Activated naive CD8-positive, alpha-beta T cell treated with anti-CD3 and anti-CD28 coated beads for 36 hours (primary cell): ENCODE measurements around the gene RBM26. TPM values are rescaled to one million over a fixed set of nuclear protein-coding genes. Genes with fewer than 3 reads are reported as not detected.

Experiments used
- DNase-seq: peaks from one replicate; pipeline ENCODE4 v3.0.0; 2021
- H3K27ac Mint-ChIP-seq: one replicate; pipeline ENCODE4 v1.8.0; 2022; ENCODE audit warnings: mild to moderate bottlenecking, moderate library complexity, mixed read lengths
- H3K27me3 Mint-ChIP-seq: one replicate; pipeline ENCODE4 v1.8.0; 2022; ENCODE audit warnings: mild to moderate bottlenecking, mixed read lengths
- H3K36me3 Mint-ChIP-seq: one replicate; pipeline ENCODE4 v1.8.0; 2021; ENCODE audit warnings: mild to moderate bottlenecking, mixed read lengths
- H3K4me1 Mint-ChIP-seq: one replicate; pipeline ENCODE4 v1.8.0; 2021; ENCODE audit warnings: mixed read lengths
- H3K4me3 Mint-ChIP-seq: one replicate; pipeline ENCODE4 v1.8.0; 2022; ENCODE audit warnings: mild to moderate bottlenecking, moderate library complexity, mixed read lengths
- H3K9me3 Mint-ChIP-seq: one replicate; pipeline ENCODE4 v1.8.0; 2022; ENCODE audit warnings: mixed read lengths
- total RNA-seq, 2 experiments: library from RNA; stranded (reverse); gene quantifications; one replicate each; pipeline ENCODE4 v1.2.3, GENCODE V29; 2021

The RBM26 gene
- total RNA-seq, 2 experiments from 2014 or later, result 60.0 to 60.7 TPM

DNA sequence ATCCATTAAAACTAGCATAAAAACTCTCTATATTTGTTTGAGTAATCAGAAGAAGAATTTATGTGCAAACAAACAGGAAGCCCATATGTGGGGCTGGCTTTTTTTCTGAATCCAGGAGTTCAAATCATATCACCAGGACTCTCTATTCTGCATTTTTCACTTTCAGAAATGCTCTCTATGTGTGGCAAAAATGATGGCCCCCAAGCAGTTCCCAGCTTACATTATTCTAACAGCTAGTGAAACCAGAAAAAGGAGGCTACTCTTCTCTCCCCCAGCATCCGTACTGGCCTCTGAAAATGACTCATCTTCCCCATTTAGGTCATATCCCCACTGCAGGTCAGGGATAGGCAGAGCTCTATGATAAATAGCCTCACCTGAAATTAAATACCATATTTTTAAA, 20.4 kb downstream of the RBM26 start:
- no peak overlapping the region for H3K4me3 Mint-ChIP-seq

DNA sequence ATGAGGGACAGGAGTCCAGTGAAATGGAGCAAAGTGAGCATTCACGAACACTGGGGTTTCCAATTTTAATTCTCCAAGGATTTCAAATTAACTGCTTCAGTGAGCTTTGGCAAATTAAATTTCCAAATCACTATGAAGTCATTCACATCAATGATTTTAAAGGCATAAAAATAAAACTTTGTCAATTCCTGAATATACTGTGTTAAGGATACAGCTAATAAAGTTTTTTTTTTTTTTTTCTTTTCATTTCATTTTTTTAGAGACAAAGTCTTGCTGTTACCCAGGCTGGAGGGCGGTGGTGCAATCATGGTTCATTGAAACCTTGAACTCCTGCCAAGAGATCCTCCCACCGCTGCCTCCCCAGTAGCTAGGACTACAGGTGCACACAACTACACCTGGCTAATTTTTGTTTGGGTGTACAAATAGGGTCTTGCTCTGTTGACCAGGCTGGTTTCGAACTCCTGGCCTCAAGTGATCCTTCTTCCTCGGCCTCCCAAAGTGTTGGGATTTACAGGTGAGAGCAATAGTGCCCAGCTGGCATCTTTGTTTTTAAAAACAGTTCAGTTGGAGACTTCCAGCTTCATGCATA, 21.9 kb downstream of the RBM26 start:
- Mint-ChIP-seq H3K4me3 (no peak overlapping the region), H3K4me1 (peaks cover 71% of the 10 kb centered on the region), H3K36me3 (peaks cover 35% of the 10 kb centered on the region), H3K9me3 (no peaks in the 10 kb centered on the region), H3K27me3 (no peaks in the 10 kb centered on the region), H3K27ac (no peak overlapping the region)
- no peak for DNase-seq

More for the DNA sequence above, 20.4 kb downstream of the RBM26 start:
- Mint-ChIP-seq H3K36me3 (peaks cover 28% of the 10 kb centered on the region), H3K27ac (peak overlapping the region; percentile 70), H3K27me3 (no peaks in the 10 kb centered on the region), H3K9me3 (no peaks in the 10 kb centered on the region), H3K4me1 (peaks cover 72% of the 10 kb centered on the region)
- peak; percentile 57 for DNase-seq

DNA sequence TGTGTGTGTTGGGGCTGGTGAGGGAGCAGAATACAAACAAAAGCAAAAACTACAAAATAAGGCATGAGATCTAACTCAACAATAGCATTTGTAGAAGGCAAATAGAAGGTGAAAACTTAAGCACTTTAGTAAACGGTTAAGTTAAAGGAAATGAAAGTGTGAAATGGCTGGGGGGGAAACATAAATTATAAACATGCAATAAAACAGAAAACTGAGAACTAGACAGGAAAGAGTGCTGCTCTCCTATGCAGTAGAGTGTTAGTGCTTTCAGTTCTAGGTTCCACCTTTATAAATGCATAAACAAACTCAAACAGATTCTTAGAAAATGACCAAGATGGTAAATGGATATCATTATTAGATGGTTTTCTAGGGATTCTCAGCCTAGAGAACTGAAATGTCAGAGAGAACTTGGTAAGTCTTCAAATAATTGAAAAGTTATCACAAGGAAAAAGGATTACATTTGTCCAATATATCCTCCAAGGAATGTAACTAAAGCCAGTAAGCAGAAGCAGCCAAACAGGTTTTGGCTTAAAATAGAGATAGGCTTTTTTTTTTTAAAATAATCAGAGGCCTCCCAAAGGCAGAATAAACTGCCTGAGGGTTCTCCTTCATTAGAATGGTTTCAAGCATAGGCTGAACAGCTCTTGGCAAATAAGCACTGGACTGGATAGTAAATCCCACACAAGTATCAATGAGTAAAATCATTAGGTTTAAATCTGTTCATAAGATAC, 23.3 kb downstream of the RBM26 start:
- Mint-ChIP-seq H3K27me3 (no peaks in the 10 kb centered on the region), H3K36me3 (peaks cover 28% of the 10 kb centered on the region), H3K4me1 (peaks cover 60% of the 10 kb centered on the region), H3K27ac (peak overlapping the region; percentile 73), H3K4me3 (peak overlapping the region; percentile 62), H3K9me3 (no peaks in the 10 kb centered on the region)
- DNase-seq, result no peak

DNA sequence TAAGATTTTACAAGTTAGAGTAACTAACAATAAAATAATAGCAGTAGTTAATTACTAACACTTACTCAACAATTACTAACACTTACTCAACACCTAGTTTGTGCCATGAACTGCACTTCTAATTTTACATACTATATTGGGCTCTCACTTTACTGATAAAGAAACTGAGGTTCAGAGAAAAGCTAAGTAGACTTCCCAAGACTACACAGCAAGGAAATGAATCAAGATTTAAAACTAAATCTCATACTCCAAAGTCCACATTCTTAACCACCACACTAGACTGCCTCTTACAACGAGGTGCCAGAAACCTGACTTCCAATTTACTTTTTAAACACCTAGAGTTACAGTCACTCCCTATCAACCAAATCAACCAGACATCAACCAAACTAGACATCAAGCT, 25.1 kb downstream of the RBM26 start:
- no peak overlapping the region for H3K4me3 Mint-ChIP-seq
- H3K27me3 Mint-ChIP-seq, result no peaks in the 10 kb centered on the region
- peaks cover 31% of the 10 kb centered on the region for H3K36me3 Mint-ChIP-seq
- H3K9me3 Mint-ChIP-seq, result no peaks in the 10 kb centered on the region
- H3K4me1 Mint-ChIP-seq, result peaks cover 47% of the 10 kb centered on the region
- peak overlapping the region; percentile 60 for H3K27ac Mint-ChIP-seq
- DNase-seq, result no peak

- Mint-ChIP-seq H3K36me3 (peaks cover 29% of the 10 kb centered on the region), H3K27me3 (no peaks in the 10 kb centered on the region), H3K9me3 (no peaks in the 10 kb centered on the region), H3K4me1 (peaks cover 43% of the 10 kb centered on the region), H3K4me3 (no peak overlapping the region), H3K27ac (no peak overlapping the region)
- no peak for DNase-seq
Measured at GRCh38 chr13:79379274-79379673, 26.8 kb downstream of the RBM26 start.

DNA sequence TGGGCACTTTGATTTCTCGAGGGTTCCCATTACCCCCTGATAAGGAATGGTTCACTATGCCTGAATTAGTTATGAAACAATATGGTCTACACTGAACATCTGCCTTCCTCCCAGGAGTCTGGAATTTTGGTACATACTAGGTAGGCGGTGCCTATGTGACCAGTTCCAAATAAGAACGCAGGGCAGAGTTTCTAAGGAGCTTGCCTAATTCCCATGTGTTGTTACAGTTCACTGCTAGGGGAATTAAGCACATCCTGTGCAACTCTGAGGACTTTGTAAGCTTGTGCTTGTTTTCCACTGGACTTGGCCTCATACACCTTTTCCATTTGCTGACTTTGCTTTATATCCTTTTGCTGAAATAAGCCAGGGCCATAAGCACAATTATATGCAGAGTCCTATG, 29.2 kb downstream of the RBM26 start:
- peaks cover 20% of the 10 kb centered on the region for H3K36me3 Mint-ChIP-seq
- no peaks in the 10 kb centered on the region for H3K9me3 Mint-ChIP-seq
- DNase-seq, result no peak
- H3K27me3 Mint-ChIP-seq, result no peaks in the 10 kb centered on the region
- H3K4me1 Mint-ChIP-seq, result peaks cover 25% of the 10 kb centered on the region
- H3K27ac Mint-ChIP-seq, result no peak overlapping the region
- H3K4me3 Mint-ChIP-seq, result no peak overlapping the region

DNA sequence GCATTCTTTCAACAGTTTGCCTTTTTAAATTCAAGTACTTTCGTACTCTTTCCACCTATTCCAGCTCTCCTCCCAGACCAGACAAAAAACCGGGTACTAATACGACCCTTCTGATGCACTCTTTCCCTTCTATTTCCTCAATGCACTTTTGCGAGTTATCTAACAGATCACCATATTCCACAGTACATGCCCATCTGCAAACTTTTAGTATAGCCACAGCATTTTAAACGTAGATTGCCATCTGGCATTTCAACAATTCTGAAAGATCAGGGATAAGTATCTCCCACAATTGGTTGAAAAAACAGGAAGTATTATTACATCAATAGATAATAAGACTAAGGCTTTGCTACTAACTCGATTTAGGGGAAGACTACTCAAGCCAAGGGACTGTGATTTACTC, 31.5 kb downstream of the RBM26 start:
- Mint-ChIP-seq H3K9me3 (no peaks in the 10 kb centered on the region), H3K36me3 (peaks cover 23% of the 10 kb centered on the region), H3K27ac (no peak overlapping the region), H3K4me3 (no peak overlapping the region), H3K27me3 (no peaks in the 10 kb centered on the region), H3K4me1 (peaks cover 6% of the 10 kb centered on the region)
- DNase-seq, result no peak

DNA sequence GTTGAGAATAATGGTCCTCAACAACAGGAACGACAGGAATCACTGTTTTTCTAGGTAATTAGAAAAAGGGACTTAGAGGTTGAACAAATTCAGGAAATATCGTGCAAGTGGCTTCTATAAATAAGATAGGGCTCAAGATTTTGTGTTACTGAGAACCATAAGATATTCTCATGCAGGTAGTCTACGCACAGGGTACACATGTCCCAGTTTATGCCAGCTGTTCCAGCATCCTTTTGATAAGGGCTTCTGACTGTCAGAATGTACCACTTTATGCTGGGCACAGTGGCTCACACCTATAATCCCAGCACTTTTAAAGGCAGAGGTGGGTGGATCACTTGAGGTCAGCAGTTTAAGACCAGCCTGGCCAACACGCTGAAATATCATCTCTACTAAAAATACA, 32.1 kb downstream of the RBM26 start:
- H3K9me3 Mint-ChIP-seq, result no peaks in the 10 kb centered on the region
- DNase-seq, result no peak
- H3K4me1 Mint-ChIP-seq, result peaks cover 3% of the 10 kb centered on the region

DNA sequence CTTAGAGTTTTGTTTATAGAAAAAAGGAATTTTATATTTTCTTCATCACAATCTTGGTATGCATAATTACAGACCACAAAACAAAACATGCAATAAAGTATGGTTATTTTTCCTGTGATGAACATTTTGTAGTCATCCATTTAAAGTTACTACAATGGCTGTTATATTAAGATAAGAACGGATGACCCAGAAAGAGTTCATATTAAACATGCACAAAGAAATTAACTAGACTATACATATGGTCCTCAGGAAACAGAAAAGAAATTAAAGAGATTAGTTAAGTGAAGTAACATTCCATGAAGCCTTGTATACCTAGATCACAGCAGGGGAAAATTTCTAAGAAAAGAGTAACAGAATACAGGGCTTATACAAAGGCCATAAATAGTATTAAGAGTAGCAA, 36.8 kb downstream of the RBM26 start:
- no peaks in the 10 kb centered on the region for H3K27me3 Mint-ChIP-seq
- H3K27ac Mint-ChIP-seq, result no peak overlapping the region
- peaks cover 26% of the 10 kb centered on the region for H3K36me3 Mint-ChIP-seq
- peaks cover 4% of the 10 kb centered on the region for H3K4me1 Mint-ChIP-seq
- no peaks in the 10 kb centered on the region for H3K9me3 Mint-ChIP-seq
- DNase-seq, result no peak
- no peak overlapping the region for H3K4me3 Mint-ChIP-seq

More for the DNA sequence above, 32.1 kb downstream of the RBM26 start:
- Mint-ChIP-seq H3K4me3 (no peak overlapping the region), H3K27me3 (no peaks in the 10 kb centered on the region), H3K36me3 (peaks cover 20% of the 10 kb centered on the region), H3K27ac (no peak overlapping the region)

DNA sequence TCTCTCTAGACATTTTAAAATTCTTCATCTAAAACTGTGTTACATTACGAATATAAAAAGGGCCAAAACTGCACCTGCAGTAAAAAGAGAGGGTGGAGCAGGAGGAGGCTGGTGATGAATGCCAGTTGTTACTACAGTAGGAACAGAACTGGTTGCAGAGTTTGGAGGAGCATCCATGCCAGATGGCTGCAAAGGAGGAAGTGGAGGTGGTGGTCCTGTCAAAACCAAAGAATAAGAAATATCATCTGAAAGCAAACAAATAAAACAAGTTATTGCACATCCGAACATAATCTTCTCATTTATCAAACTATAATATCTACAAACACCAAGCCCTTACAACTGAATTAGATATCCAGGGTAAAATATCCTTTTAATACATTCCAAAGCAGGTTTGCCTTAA, 40.1 kb downstream of the RBM26 start:
- no peak overlapping the region for H3K4me3 Mint-ChIP-seq
- peaks cover 23% of the 10 kb centered on the region for H3K4me1 Mint-ChIP-seq
- no peaks in the 10 kb centered on the region for H3K27me3 Mint-ChIP-seq
- H3K27ac Mint-ChIP-seq, result no peak overlapping the region
- no peaks in the 10 kb centered on the region for H3K9me3 Mint-ChIP-seq
- H3K36me3 Mint-ChIP-seq, result peaks cover 32% of the 10 kb centered on the region
- DNase-seq, result no peak

GRCh38 chr13:79361299-79361698, 44.8 kb downstream of the RBM26 start:
- H3K4me3 Mint-ChIP-seq, result no peak overlapping the region
- DNase-seq, result no peak
- H3K36me3 Mint-ChIP-seq, result peaks cover 35% of the 10 kb centered on the region
- H3K27ac Mint-ChIP-seq, result peak overlapping the region; percentile 49
- H3K9me3 Mint-ChIP-seq, result no peaks in the 10 kb centered on the region
- no peaks in the 10 kb centered on the region for H3K27me3 Mint-ChIP-seq
- H3K4me1 Mint-ChIP-seq, result peaks cover 39% of the 10 kb centered on the region

DNA sequence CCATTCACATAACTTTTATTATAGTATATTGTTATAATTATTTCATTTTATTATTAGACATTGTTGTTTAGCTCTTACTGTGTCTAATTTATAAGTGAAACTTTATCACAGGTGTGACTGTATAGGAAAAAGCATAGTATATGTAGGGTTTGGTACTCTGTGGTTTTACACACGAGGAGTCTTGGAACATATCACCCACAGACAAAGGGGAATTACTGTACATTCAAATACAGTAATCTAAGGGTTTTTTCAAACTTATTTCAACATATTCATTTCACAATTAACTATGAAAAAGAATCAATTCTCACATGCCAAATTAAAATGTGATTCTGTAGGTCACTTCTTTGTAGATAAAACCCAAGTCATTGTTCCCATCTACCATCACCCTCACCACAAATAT, 46.0 kb downstream of the RBM26 start:
- no peak for DNase-seq
- Mint-ChIP-seq H3K27me3 (no peaks in the 10 kb centered on the region), H3K4me3 (no peak overlapping the region), H3K9me3 (no peaks in the 10 kb centered on the region), H3K27ac (peak overlapping the region; percentile 14), H3K4me1 (peaks cover 37% of the 10 kb centered on the region), H3K36me3 (peaks cover 32% of the 10 kb centered on the region)

DNA sequence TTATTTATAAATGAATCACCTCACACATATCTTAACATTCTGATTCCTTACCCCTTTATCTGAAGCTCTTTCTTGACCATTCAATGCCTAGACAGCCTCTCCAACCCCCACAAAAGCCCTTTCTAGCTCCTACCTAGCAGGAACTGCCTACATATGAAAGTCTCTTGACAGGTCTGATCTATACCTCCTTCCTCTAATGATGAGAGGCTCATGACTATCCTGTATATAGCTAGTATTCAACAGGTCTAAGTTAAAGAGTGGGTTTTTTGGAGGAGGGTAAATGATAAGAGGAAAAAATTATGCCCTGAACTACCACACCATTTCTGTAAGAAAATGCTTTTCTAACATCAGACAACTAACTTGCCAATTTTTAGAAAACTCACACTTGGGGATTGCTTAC, 47.0 kb downstream of the RBM26 start:
- H3K4me3 Mint-ChIP-seq, result no peak overlapping the region
- H3K36me3 Mint-ChIP-seq, result peaks cover 30% of the 10 kb centered on the region
- DNase-seq, result no peak
- peak overlapping the region; percentile 64 for H3K27ac Mint-ChIP-seq
- no peaks in the 10 kb centered on the region for H3K9me3 Mint-ChIP-seq
- H3K27me3 Mint-ChIP-seq, result no peaks in the 10 kb centered on the region
- H3K4me1 Mint-ChIP-seq, result peaks cover 35% of the 10 kb centered on the region

- H3K27me3 Mint-ChIP-seq, result no peaks in the 10 kb centered on the region
- peaks cover 14% of the 10 kb centered on the region for H3K36me3 Mint-ChIP-seq
- H3K27ac Mint-ChIP-seq, result no peak overlapping the region
- H3K4me1 Mint-ChIP-seq, result peaks cover 14% of the 10 kb centered on the region
- no peaks in the 10 kb centered on the region for H3K9me3 Mint-ChIP-seq
- no peak overlapping the region for H3K4me3 Mint-ChIP-seq
- DNase-seq, result no peak
Measured at GRCh38 chr13:79354285-79354684, 51.8 kb downstream of the RBM26 start.

DNA sequence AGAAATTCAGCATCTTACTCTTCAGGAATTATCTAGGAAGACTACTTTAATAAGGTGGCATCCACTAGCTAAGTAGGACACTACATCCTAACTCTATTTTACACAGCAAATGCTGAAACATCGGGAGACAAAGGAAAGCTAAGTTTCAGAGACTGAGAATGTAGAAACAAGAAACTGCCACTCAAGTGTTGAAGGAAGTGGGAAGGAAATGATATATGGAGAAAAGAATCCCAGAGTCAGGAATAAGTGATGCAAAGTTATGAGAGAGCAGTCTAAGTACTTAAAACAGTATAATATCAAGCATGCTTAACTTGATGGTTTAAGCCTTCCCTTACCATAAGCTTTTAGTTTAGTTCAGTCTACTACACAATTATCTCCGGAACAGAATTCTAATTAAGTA, 52.4 kb downstream of the RBM26 start:
- DNase-seq, result no peak
- Mint-ChIP-seq H3K4me1 (peaks cover 10% of the 10 kb centered on the region), H3K4me3 (no peak overlapping the region), H3K27ac (no peak overlapping the region), H3K36me3 (peaks cover 8% of the 10 kb centered on the region), H3K9me3 (no peaks in the 10 kb centered on the region), H3K27me3 (no peaks in the 10 kb centered on the region)

DNA sequence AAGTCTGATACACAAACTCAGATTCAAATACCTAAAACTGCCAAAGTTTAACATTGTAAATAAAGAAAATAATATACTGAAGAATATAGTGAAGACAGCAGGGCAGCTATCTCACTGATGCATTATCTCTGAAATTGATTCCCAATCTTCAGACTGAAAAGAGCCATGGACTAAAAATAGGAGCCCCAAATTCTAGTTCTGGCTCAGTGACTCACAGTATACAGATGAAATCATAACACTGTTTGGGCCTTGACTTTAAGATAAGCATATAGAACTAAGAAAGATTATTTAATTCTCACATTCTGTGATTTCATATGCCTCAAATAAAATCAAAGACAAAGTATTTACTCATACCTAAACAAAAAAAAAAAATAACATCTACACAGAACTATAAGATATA, 53.9 kb downstream of the RBM26 start:
- peaks cover 13% of the 10 kb centered on the region for H3K36me3 Mint-ChIP-seq
- H3K4me1 Mint-ChIP-seq, result peaks cover 14% of the 10 kb centered on the region
- no peak overlapping the region for H3K27ac Mint-ChIP-seq
- no peaks in the 10 kb centered on the region for H3K9me3 Mint-ChIP-seq
- no peak for DNase-seq
- H3K4me3 Mint-ChIP-seq, result no peak overlapping the region
- no peaks in the 10 kb centered on the region for H3K27me3 Mint-ChIP-seq
